A673 (cell line): Measurements from ENCODE around the gene SFXN5.

Source experiments
- CTCF ChIP-seq: fragments of 300-800, 200-600 bp; sonication (generic); conservative IDR thresholded peaks from 2 replicates; pipeline ENCODE4 v1.5.1; 2017; ENCODE audit warnings: low read depth, mild to moderate bottlenecking, antibody characterized with exemption, low read length, moderate library complexity, mixed read lengths
- EZH2 ChIP-seq: fragments of 200-600 bp; sonication (generic); IDR thresholded peaks from 2 replicates; pipeline ENCODE4 v1.6.1; 2017; ENCODE audit warnings: borderline replicate concordance, low read depth, mild to moderate bottlenecking, mixed read lengths, antibody characterized with exemption, low read length; ENCODE audit not compliant: poor library complexity, severe bottlenecking

GRCh38 chr2:73085691-73086090, 14.2 kb upstream of the SFXN5 start:
- TF ChIP-seq EZH2 (no peak), CTCF (peak; percentile 96)
